Measurements from ENCODE around the gene CHN2. TPM values are rescaled to one million over a fixed set of nuclear protein-coding genes. Genes with fewer than 3 reads are reported as not detected.

CHN2 gene
- total RNA-seq, 1 experiment from 2014 or later, result 18.8 TPM

DNA sequence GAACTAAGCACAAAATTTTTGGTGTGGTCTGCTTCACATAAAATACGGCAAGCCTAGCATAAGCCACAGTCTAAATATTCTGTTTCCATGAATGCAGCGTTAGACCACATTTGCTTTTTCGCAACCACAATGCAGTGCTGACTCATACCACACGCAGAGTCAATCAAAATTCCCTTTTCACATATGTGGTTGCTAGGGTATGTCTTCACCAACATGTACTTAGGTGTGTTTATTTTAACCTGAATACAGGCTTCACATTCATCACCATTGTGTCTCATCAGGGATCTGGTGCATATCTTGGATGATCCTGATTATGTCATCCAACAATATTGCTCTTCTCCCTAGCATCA, 90.8 kb downstream of the CHN2 start:
- ChIA-PET CTCF (no interaction called here), POLR2A (no interaction called here)
- no peak overlapping the region for H3K4me3 ChIP-seq (ENCODE audit: low read depth, low read length)
- BruUV-seq (replicated peaks), result no TSS peak
- H3K27me3 Mint-ChIP-seq (ENCODE audit: insufficient read depth, unreplicated experiment), result no peaks in the 10 kb centered on the region
- no peak overlapping the region for H3K27ac Mint-ChIP-seq (ENCODE audit: unreplicated experiment)
- H3K4me1 ChIP-seq, result peaks cover 28% of the 10 kb centered on the region
- no peaks in the 10 kb centered on the region for H3K9me3 Mint-ChIP-seq (ENCODE audit: unreplicated experiment)
- peaks cover 16% of the 10 kb centered on the region for H3K4me1 Mint-ChIP-seq (ENCODE audit: low read depth, unreplicated experiment)
- no peaks in the 10 kb centered on the region for H3K36me3 Mint-ChIP-seq (ENCODE audit: insufficient read depth, unreplicated experiment)
- TF ChIP-seq, protein P1, sequence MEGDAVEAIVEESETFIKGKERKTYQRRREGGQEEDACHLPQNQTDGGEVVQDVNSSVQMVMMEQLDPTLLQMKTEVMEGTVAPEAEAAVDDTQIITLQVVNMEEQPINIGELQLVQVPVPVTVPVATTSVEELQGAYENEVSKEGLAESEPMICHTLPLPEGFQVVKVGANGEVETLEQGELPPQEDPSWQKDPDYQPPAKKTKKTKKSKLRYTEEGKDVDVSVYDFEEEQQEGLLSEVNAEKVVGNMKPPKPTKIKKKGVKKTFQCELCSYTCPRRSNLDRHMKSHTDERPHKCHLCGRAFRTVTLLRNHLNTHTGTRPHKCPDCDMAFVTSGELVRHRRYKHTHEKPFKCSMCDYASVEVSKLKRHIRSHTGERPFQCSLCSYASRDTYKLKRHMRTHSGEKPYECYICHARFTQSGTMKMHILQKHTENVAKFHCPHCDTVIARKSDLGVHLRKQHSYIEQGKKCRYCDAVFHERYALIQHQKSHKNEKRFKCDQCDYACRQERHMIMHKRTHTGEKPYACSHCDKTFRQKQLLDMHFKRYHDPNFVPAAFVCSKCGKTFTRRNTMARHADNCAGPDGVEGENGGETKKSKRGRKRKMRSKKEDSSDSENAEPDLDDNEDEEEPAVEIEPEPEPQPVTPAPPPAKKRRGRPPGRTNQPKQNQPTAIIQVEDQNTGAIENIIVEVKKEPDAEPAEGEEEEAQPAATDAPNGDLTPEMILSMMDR (IDR thresholded peaks at IDR 0.05; ENCODE audit: insufficient read depth in 1 of 2, low read depth in 1 of 2, low read length in 1 of 2, severe bottlenecking in 1 of 2, unreplicated experiment in 1 of 2), result no peak
- intact Hi-C loops (cut with micrococcal nuclease; ENCODE audit: unreplicated experiment), result no loop called here
- H3K4me3 Mint-ChIP-seq (ENCODE audit: unreplicated experiment), result no peak overlapping the region
- no peaks in the 10 kb centered on the region for H3K9me3 ChIP-seq
- DNase-seq, result no peak
- no peaks in the 10 kb centered on the region for H3K27me3 ChIP-seq (replicated peaks; ENCODE audit: control insufficient read depth, insufficient read depth, low read length)
- no peaks in the 10 kb centered on the region for H3K36me3 ChIP-seq (ENCODE audit: control insufficient read depth, insufficient read depth, low read length)

DNA sequence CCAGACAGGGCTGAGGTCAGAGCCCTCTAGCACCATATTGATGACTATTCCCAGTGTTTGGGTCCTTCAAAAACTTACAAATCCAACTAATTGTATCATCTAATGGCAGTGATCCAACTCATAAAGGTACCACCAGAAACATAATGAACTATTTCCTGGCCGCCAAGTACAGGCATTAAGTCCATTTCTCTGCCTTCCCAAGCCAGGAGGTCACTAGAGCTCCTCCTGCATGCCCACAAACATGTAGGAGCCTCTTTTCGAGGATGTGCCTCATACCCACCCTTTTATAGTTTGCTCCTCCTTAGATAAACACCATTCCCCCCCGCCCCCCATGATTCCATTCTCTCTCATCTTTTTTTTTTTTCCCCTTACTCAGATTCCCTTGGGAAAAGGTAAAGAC, 91.3 kb downstream of the CHN2 start:
- CTCF ChIA-PET, result no interaction called here
- no peaks in the 10 kb centered on the region for H3K27me3 Mint-ChIP-seq (ENCODE audit: insufficient read depth, unreplicated experiment)
- Histone ChIP-seq H3K9me3 (no peaks in the 10 kb centered on the region), H3K4me3 (ENCODE audit: low read depth, low read length) (no peak overlapping the region), H3K4me1 (peaks cover 32% of the 10 kb centered on the region), H3K36me3 (ENCODE audit: control insufficient read depth, insufficient read depth, low read length) (no peaks in the 10 kb centered on the region), H3K27me3 (replicated peaks; ENCODE audit: control insufficient read depth, insufficient read depth, low read length) (no peaks in the 10 kb centered on the region)
- DNase-seq, result no peak
- POLR2A ChIA-PET, result no interaction called here
- H3K27ac Mint-ChIP-seq (ENCODE audit: unreplicated experiment), result no peak overlapping the region
- TF ChIP-seq, protein P1 (IDR thresholded peaks at IDR 0.05; ENCODE audit: insufficient read depth in 1 of 2, low read depth in 1 of 2, low read length in 1 of 2, severe bottlenecking in 1 of 2, unreplicated experiment in 1 of 2), result no peak
- intact Hi-C loops (cut with micrococcal nuclease; ENCODE audit: unreplicated experiment), result no loop called here
- H3K4me3 Mint-ChIP-seq (ENCODE audit: unreplicated experiment), result no peak overlapping the region
- H3K36me3 Mint-ChIP-seq (ENCODE audit: insufficient read depth, unreplicated experiment), result no peaks in the 10 kb centered on the region
- H3K4me1 Mint-ChIP-seq (ENCODE audit: low read depth, unreplicated experiment), result peaks cover 16% of the 10 kb centered on the region
- no peaks in the 10 kb centered on the region for H3K9me3 Mint-ChIP-seq (ENCODE audit: unreplicated experiment)
- BruUV-seq (replicated peaks), result no TSS peak

DNA sequence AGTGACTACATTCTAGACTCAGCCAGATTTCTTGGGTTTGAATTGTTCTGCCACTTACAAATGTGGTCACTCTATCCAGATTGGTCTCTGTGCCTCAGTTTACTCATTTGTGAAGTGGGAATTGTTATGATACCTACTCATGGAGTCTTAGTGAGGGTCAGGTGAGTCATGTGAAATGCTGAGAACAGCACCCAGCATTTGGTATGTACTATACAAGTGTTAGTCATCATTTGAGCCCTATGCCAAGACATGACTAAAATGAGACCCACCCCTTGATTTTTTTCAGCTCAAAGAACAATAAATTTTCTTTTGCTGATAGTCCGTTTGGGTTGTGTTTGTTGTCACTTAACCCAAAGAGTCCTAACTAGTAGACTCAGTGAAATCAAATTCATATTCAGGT, 92.8 kb downstream of the CHN2 start:
- intact Hi-C loops (cut with micrococcal nuclease; ENCODE audit: unreplicated experiment), result no loop called here
- no peaks in the 10 kb centered on the region for H3K9me3 ChIP-seq
- POLR2A ChIA-PET, result no interaction called here
- Mint-ChIP-seq H3K27me3 (ENCODE audit: insufficient read depth, unreplicated experiment) (no peaks in the 10 kb centered on the region), H3K36me3 (ENCODE audit: insufficient read depth, unreplicated experiment) (no peaks in the 10 kb centered on the region), H3K9me3 (ENCODE audit: unreplicated experiment) (no peaks in the 10 kb centered on the region), H3K4me1 (ENCODE audit: low read depth, unreplicated experiment) (peaks cover 24% of the 10 kb centered on the region), H3K27ac (ENCODE audit: unreplicated experiment) (no peak overlapping the region), H3K4me3 (ENCODE audit: unreplicated experiment) (no peak overlapping the region)
- peaks cover 39% of the 10 kb centered on the region for H3K4me1 ChIP-seq
- no peaks in the 10 kb centered on the region for H3K36me3 ChIP-seq (ENCODE audit: control insufficient read depth, insufficient read depth, low read length)
- H3K27me3 ChIP-seq (replicated peaks; ENCODE audit: control insufficient read depth, insufficient read depth, low read length), result no peaks in the 10 kb centered on the region
- TF ChIP-seq, protein P1 (IDR thresholded peaks at IDR 0.05; ENCODE audit: insufficient read depth in 1 of 2, low read depth in 1 of 2, low read length in 1 of 2, severe bottlenecking in 1 of 2, unreplicated experiment in 1 of 2), result no peak
- CTCF ChIA-PET, result no interaction called here
- no peak for DNase-seq
- no peak overlapping the region for H3K4me3 ChIP-seq (ENCODE audit: low read depth, low read length)
- BruUV-seq (replicated peaks), result no TSS peak

Measured in Caco-2 (cell line).